ENCODE measurements around the gene CDC25B. TPM values are rescaled to one million over a fixed set of nuclear protein-coding genes. Genes with fewer than 3 reads are reported as not detected.

CDC25B gene
- polyA plus RNA-seq, 1 donor (not counting 4 experiments of a cell fraction or from before 2014, with no cell fraction given) = 23.5 TPM

- H3K4me1 ChIP-seq (ENCODE audit: control insufficient read depth, extremely low read depth, insufficient read depth, low read length) = peaks cover 42% of the 10 kb centered on the region
These were observed 18.9 kb downstream of the CDC25B start for GRCh38 chr20:3814928-3815495.

GRCh38 chr20:3815703-3816315 is 19.7 kb downstream of the CDC25B start:
- no peaks in the 10 kb centered on the region for H3K9me3 ChIP-seq (ENCODE audit: control insufficient read depth, low read depth, low read length)
- no peak overlapping the region for H3K4me3 ChIP-seq (ENCODE audit: control insufficient read depth in 2 of 3, extremely low read depth in 1 of 3, insufficient read depth in 2 of 3, low read depth in 1 of 3, low read length in 3 of 3)
- DNase-seq (ENCODE audit: low read depth, low spot score) = no peak
- H3K4me1 ChIP-seq (ENCODE audit: control insufficient read depth, extremely low read depth, insufficient read depth, low read length) = peaks cover 36% of the 10 kb centered on the region
- FAIRE-seq = no peak
- TF ChIP-seq EZH2 (IDR thresholded peaks at IDR 0.05; ENCODE audit: low read length) = no peak
- TF ChIP-seq CTCF (optimal IDR thresholded peaks at IDR 0.05 in 1 of 3, IDR thresholded peaks at IDR 0.05 in 1 of 3, conservative IDR thresholded peaks at IDR 0.05 in 1 of 3; ENCODE audit: extremely low read depth in 1 of 3, insufficient read depth in 2 of 3, low read length in 3 of 3) = no peak
- H3K27me3 ChIP-seq (ENCODE audit: control insufficient read depth, extremely low read depth, insufficient read depth, low read length) = no peaks in the 10 kb centered on the region
- no peaks in the 10 kb centered on the region for H3K9me1 ChIP-seq (ENCODE audit: control insufficient read depth, extremely low read depth, insufficient read depth, low read length)
- no peak overlapping the region for H2AFZ ChIP-seq (ENCODE audit: control insufficient read depth, low read length)
- H3K36me3 ChIP-seq (ENCODE audit: control insufficient read depth in 2 of 2, extremely low read depth in 1 of 2, insufficient read depth in 2 of 2, low read length in 2 of 2) = no peaks in the 10 kb centered on the region
- H3K4me2 ChIP-seq (ENCODE audit: control insufficient read depth, extremely low read depth, insufficient read depth, low read depth, low read length) = no peak overlapping the region
- H3K9ac ChIP-seq (ENCODE audit: control insufficient read depth, extremely low read depth, insufficient read depth, low read length) = no peak overlapping the region
- H4K20me1 ChIP-seq (ENCODE audit: control insufficient read depth, extremely low read depth, insufficient read depth, low read length) = no peaks in the 10 kb centered on the region
- dilution Hi-C loops (cut with MboI; ENCODE audit: extremely low pct_ligation_motif_present, low sequenced_read_pairs) = no loop called here
- no peak overlapping the region for H3K27ac ChIP-seq (ENCODE audit: control insufficient read depth, insufficient read depth, low read length)
- no peaks in the 10 kb centered on the region for H3K79me2 ChIP-seq (ENCODE audit: control insufficient read depth, insufficient read depth, low read length)

More at GRCh38 chr20:3814928-3815495, 18.9 kb downstream of the CDC25B start:
- Histone ChIP-seq H3K4me3 (ENCODE audit: control insufficient read depth in 2 of 3, extremely low read depth in 1 of 3, insufficient read depth in 2 of 3, low read depth in 1 of 3, low read length in 3 of 3) (no peak overlapping the region), H3K9me1 (ENCODE audit: control insufficient read depth, extremely low read depth, insufficient read depth, low read length) (no peaks in the 10 kb centered on the region), H3K9ac (ENCODE audit: control insufficient read depth, extremely low read depth, insufficient read depth, low read length) (no peak overlapping the region), H4K20me1 (ENCODE audit: control insufficient read depth, extremely low read depth, insufficient read depth, low read length) (no peaks in the 10 kb centered on the region), H3K27ac (ENCODE audit: control insufficient read depth, insufficient read depth, low read length) (no peak overlapping the region), H3K9me3 (ENCODE audit: control insufficient read depth, low read depth, low read length) (no peaks in the 10 kb centered on the region), H3K36me3 (ENCODE audit: control insufficient read depth in 2 of 2, extremely low read depth in 1 of 2, insufficient read depth in 2 of 2, low read length in 2 of 2) (no peaks in the 10 kb centered on the region), H2AFZ (ENCODE audit: control insufficient read depth, low read length) (no peak overlapping the region), H3K79me2 (ENCODE audit: control insufficient read depth, insufficient read depth, low read length) (no peaks in the 10 kb centered on the region), H3K4me2 (ENCODE audit: control insufficient read depth, extremely low read depth, insufficient read depth, low read depth, low read length) (no peak overlapping the region), H3K27me3 (ENCODE audit: control insufficient read depth, extremely low read depth, insufficient read depth, low read length) (no peaks in the 10 kb centered on the region)
- no peak for DNase-seq (ENCODE audit: low read depth, low spot score)
- dilution Hi-C loops (cut with MboI; ENCODE audit: extremely low pct_ligation_motif_present, low sequenced_read_pairs) = no loop called here
- no peak for TF ChIP-seq EZH2 (IDR thresholded peaks at IDR 0.05; ENCODE audit: low read length)
- no peak for TF ChIP-seq CTCF (optimal IDR thresholded peaks at IDR 0.05 in 1 of 3, IDR thresholded peaks at IDR 0.05 in 1 of 3, conservative IDR thresholded peaks at IDR 0.05 in 1 of 3; ENCODE audit: extremely low read depth in 1 of 3, insufficient read depth in 2 of 3, low read length in 3 of 3)
- no peak for FAIRE-seq

All from keratinocyte (primary cell).